Measurements from ENCODE around the gene HBB.

DNA sequence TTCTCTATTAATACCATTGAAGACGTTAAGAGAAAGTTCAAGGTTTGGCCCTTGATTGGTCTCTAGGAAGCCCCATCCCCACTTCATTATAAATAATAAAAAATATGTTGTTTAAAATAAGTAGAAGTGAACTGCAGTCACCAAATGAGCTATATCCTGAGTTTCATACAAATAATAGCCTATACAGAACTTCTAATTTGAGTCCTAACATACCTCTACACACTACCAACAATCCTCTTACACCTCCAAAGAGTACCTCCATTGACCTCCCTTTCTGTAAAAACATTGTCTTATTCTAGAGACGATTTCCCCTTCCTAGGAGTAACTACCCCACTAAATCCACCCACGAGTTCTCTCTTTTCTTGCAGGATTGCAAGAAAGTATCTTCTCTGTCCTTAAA is 14.6 kb upstream of the HBB start:
- TF ChIP-seq, protein P1, sequence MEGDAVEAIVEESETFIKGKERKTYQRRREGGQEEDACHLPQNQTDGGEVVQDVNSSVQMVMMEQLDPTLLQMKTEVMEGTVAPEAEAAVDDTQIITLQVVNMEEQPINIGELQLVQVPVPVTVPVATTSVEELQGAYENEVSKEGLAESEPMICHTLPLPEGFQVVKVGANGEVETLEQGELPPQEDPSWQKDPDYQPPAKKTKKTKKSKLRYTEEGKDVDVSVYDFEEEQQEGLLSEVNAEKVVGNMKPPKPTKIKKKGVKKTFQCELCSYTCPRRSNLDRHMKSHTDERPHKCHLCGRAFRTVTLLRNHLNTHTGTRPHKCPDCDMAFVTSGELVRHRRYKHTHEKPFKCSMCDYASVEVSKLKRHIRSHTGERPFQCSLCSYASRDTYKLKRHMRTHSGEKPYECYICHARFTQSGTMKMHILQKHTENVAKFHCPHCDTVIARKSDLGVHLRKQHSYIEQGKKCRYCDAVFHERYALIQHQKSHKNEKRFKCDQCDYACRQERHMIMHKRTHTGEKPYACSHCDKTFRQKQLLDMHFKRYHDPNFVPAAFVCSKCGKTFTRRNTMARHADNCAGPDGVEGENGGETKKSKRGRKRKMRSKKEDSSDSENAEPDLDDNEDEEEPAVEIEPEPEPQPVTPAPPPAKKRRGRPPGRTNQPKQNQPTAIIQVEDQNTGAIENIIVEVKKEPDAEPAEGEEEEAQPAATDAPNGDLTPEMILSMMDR (IDR thresholded peaks at IDR 0.05) = no peak
- TF ChIP-seq POLR2A (IDR thresholded peaks at IDR 0.05) = no peak

All from uterus (tissue), 2 donors.